Activated naive CD8-positive, alpha-beta T cell treated with anti-CD3 and anti-CD28 coated beads for 36 hours (primary cell): ENCODE results near the gene CCDC12. TPM values are rescaled to one million over a fixed set of nuclear protein-coding genes. Genes with fewer than 3 reads are reported as not detected.
A peak's percentile ranks its signal among the peaks of the same experiment; 100 is the strongest.

ENCODE experiments used
- DNase-seq: peaks from one replicate; pipeline ENCODE4 v3.0.0; 2021
- H3K27ac Mint-ChIP-seq: one replicate; pipeline ENCODE4 v1.8.0; 2022; ENCODE audit warnings: mild to moderate bottlenecking, moderate library complexity, mixed read lengths
- H3K27me3 Mint-ChIP-seq: one replicate; pipeline ENCODE4 v1.8.0; 2022; ENCODE audit warnings: mild to moderate bottlenecking, mixed read lengths
- H3K36me3 Mint-ChIP-seq: one replicate; pipeline ENCODE4 v1.8.0; 2021; ENCODE audit warnings: mild to moderate bottlenecking, mixed read lengths
- H3K4me1 Mint-ChIP-seq: one replicate; pipeline ENCODE4 v1.8.0; 2021; ENCODE audit warnings: mixed read lengths
- H3K4me3 Mint-ChIP-seq: one replicate; pipeline ENCODE4 v1.8.0; 2022; ENCODE audit warnings: mild to moderate bottlenecking, moderate library complexity, mixed read lengths
- H3K9me3 Mint-ChIP-seq: one replicate; pipeline ENCODE4 v1.8.0; 2022; ENCODE audit warnings: mixed read lengths
- total RNA-seq, 2 experiments: library from RNA; stranded (reverse); gene quantifications; one replicate each; pipeline ENCODE4 v1.2.3, GENCODE V29; 2021

Gene CCDC12
- total RNA-seq, 2 experiments from 2014 or later, result 48.8 to 55.4 TPM

GRCh38 chr3:46926447-46926846, 50.1 kb downstream of the CCDC12 start:
- Mint-ChIP-seq H3K4me1 (peaks cover 39% of the 10 kb centered on the region), H3K4me3 (no peak overlapping the region)

GRCh38 chr3:46926039-46926438, 50.5 kb downstream of the CCDC12 start:
- Mint-ChIP-seq H3K36me3 (peaks cover 48% of the 10 kb centered on the region), H3K9me3 (peaks cover 9% of the 10 kb centered on the region), H3K27me3 (no peaks in the 10 kb centered on the region), H3K27ac (no peak overlapping the region), H3K4me1 (peaks cover 36% of the 10 kb centered on the region), H3K4me3 (no peak overlapping the region)
- DNase-seq, result no peak

More at GRCh38 chr3:46926447-46926846, 50.1 kb downstream of the CCDC12 start:
- no peaks in the 10 kb centered on the region for H3K27me3 Mint-ChIP-seq
- DNase-seq, result no peak
- H3K27ac Mint-ChIP-seq, result no peak overlapping the region
- H3K9me3 Mint-ChIP-seq, result peaks cover 9% of the 10 kb centered on the region
- H3K36me3 Mint-ChIP-seq, result peaks cover 48% of the 10 kb centered on the region

DNA sequence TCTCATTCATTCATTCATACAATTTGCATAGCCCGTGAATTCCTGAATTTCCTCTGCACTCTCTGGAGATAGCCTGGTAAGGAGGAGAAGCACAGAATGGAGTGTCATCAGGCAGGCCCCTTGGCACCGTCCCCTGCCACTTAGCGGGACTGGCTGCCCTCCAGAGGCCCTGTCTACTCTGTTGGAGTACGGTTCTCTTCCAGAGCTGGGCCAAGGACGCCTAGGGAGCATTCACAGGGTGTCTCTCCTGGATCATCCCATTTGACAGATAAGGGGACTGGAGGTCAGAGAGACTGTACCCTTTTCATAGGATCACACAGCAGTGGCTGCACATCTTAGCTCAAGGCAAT, 51.0 kb downstream of the CCDC12 start:
- Mint-ChIP-seq H3K9me3 (peaks cover 9% of the 10 kb centered on the region), H3K27me3 (no peaks in the 10 kb centered on the region), H3K36me3 (peaks cover 47% of the 10 kb centered on the region), H3K27ac (no peak overlapping the region), H3K4me1 (peaks cover 32% of the 10 kb centered on the region), H3K4me3 (no peak overlapping the region)
- no peak for DNase-seq

- peaks cover 30% of the 10 kb centered on the region for H3K4me1 Mint-ChIP-seq
- peaks cover 46% of the 10 kb centered on the region for H3K36me3 Mint-ChIP-seq
- DNase-seq, result no peak
- H3K27me3 Mint-ChIP-seq, result no peaks in the 10 kb centered on the region
- H3K27ac Mint-ChIP-seq, result peak overlapping the region; percentile 48
- no peak overlapping the region for H3K4me3 Mint-ChIP-seq
- H3K9me3 Mint-ChIP-seq, result peaks cover 11% of the 10 kb centered on the region
Measured at GRCh38 chr3:46924921-46925584, 51.5 kb downstream of the CCDC12 start.

DNA sequence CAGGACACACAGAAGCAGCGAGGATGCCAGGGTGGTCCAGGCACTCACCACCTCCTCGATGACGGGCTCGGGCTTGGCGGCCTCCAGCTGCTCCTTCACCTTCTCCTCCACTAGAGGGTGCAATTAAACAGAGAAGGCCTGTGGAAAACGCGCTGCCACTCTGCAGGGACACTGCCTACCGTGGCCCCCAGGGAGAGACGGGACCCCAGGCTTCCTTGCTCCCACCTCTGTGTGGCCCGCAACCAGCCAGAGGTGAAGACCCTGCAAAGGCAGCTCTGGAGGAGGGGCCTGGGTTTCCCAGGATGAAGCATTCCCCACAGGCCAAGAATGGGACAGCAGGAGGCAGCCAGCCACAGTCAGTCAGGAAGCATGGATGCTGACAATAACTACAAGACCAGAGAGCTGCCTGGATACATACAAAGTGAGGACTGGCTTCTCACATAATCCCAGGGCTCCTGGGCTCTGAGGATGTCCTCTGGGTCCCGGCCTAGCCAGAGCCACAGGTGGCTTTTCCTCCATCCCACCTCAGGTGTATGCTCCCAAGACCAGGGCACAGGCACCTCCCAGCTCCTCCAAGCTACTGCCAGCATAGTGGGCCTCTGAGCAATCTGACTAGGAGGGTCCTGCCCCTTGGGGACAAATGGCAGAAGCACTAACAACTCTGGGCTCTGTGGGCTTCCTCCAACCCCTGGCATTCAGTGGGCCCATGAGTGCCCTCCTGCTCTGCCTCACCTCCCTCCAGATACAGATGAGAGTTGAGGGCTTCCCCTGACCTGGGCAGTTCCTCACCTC, 52.8 kb downstream of the CCDC12 start:
- Mint-ChIP-seq H3K27me3 (no peaks in the 10 kb centered on the region), H3K4me1 (peaks cover 22% of the 10 kb centered on the region), H3K4me3 (no peak overlapping the region), H3K27ac (peak overlapping the region; percentile 51), H3K36me3 (peaks cover 45% of the 10 kb centered on the region), H3K9me3 (peaks cover 9% of the 10 kb centered on the region)
- peak; percentile 34 for DNase-seq

DNA sequence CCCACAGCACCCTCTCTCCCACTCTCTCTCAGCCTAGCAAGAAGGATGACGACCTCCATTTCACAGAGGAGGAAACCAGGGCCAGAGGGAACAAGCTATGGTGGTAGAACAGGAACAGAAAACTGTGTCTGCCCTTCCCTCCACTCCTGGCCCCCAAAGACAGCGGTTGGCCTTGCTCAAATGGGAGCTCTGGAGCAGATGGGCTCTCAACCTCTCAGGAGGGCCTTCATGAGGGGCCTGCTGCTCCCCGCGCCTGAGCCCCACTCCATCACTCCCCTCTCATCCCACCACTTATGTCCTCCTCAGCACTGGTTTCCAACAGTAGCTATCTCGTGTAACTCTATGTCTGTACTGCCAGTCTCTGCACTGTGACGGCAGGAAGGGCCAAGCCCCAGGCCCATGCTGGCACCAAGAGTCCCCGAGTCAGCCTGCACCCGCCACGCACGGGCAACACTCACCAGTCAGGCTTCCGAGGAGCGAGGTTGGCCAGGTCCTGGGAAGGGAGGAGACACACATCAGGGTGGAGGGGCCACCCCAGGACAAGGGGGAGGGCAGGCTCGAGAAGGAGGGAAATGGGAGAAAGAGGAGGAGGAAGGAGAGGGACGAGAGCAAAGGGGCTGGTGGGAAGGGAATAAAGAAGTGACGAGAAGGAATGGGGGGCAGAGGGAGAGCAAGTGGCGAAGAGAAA, 53.5 kb downstream of the CCDC12 start:
- H3K27me3 Mint-ChIP-seq, result no peaks in the 10 kb centered on the region
- no peak overlapping the region for H3K4me3 Mint-ChIP-seq
- peaks cover 9% of the 10 kb centered on the region for H3K9me3 Mint-ChIP-seq
- peak overlapping the region; percentile 51 for H3K27ac Mint-ChIP-seq
- DNase-seq, result no peak
- H3K4me1 Mint-ChIP-seq, result peaks cover 16% of the 10 kb centered on the region
- H3K36me3 Mint-ChIP-seq, result peaks cover 46% of the 10 kb centered on the region

DNA sequence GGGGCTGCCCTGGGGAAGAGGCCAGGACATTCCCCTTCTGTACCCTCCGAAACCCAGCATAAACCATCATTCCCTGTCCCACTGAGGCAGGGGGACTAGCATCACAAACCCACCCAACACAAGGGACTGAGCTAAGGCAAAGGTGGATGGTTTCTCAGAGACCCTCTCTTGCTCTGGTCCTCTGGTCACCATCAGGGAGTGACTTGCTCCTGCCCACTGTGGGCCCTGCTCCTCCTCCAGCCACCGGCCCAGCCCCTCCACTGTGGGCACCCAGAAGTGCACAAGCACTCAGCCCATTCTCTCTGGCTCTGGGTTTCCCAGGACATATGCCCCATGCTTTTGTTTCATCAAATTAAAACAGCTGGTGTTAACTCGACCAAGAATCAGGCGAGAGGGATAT, 54.1 kb downstream of the CCDC12 start:
- H3K36me3 Mint-ChIP-seq, result peaks cover 49% of the 10 kb centered on the region
- H3K4me3 Mint-ChIP-seq, result no peak overlapping the region
- DNase-seq, result no peak
- H3K27ac Mint-ChIP-seq, result no peak overlapping the region
- H3K27me3 Mint-ChIP-seq, result no peaks in the 10 kb centered on the region
- peaks cover 12% of the 10 kb centered on the region for H3K9me3 Mint-ChIP-seq
- H3K4me1 Mint-ChIP-seq, result peaks cover 12% of the 10 kb centered on the region

- Mint-ChIP-seq H3K4me3 (no peak overlapping the region), H3K36me3 (peaks cover 49% of the 10 kb centered on the region), H3K4me1 (peaks cover 10% of the 10 kb centered on the region), H3K27me3 (no peaks in the 10 kb centered on the region), H3K27ac (no peak overlapping the region), H3K9me3 (peaks cover 12% of the 10 kb centered on the region)
- no peak for DNase-seq
Measured at GRCh38 chr3:46921871-46922271, 54.7 kb downstream of the CCDC12 start.

DNA sequence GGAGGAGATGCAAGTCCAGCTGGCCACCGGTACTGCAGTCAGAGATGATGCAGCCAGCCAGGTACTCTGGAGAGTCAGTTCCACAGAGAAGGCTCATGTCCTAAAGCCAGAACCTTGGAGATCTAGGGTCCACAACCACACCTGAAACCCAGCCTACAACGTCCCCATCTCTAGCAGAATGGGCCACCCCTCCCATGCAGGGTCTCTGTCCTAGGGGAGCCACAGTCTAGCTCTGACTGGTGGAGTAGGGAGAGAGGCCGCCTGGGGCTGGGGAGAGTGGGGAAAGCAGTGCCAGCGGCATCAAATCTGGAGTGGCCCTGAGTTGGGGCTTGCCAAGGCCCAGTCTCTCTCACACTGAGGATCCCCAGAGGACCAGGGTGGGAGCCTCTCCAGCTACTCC, 55.5 kb downstream of the CCDC12 start:
- peaks cover 9% of the 10 kb centered on the region for H3K4me1 Mint-ChIP-seq

GRCh38 chr3:46918634-46919033, 57.9 kb downstream of the CCDC12 start:
- peaks cover 19% of the 10 kb centered on the region for H3K4me1 Mint-ChIP-seq
- peak overlapping the region; percentile 1 for H3K27ac Mint-ChIP-seq
- DNase-seq, result no peak
- H3K4me3 Mint-ChIP-seq, result no peak overlapping the region
- peaks cover 59% of the 10 kb centered on the region for H3K36me3 Mint-ChIP-seq
- no peaks in the 10 kb centered on the region for H3K27me3 Mint-ChIP-seq
- H3K9me3 Mint-ChIP-seq, result peaks cover 12% of the 10 kb centered on the region

More for the DNA sequence above, 55.5 kb downstream of the CCDC12 start:
- Mint-ChIP-seq H3K9me3 (peaks cover 12% of the 10 kb centered on the region), H3K36me3 (peaks cover 52% of the 10 kb centered on the region), H3K27me3 (no peaks in the 10 kb centered on the region), H3K4me3 (no peak overlapping the region), H3K27ac (no peak overlapping the region)
- DNase-seq, result no peak

GRCh38 chr3:46918202-46918601, 58.3 kb downstream of the CCDC12 start:
- Mint-ChIP-seq H3K27me3 (no peaks in the 10 kb centered on the region), H3K4me3 (no peak overlapping the region), H3K9me3 (peaks cover 12% of the 10 kb centered on the region), H3K36me3 (peaks cover 55% of the 10 kb centered on the region), H3K4me1 (peaks cover 22% of the 10 kb centered on the region), H3K27ac (peak overlapping the region; percentile 1)
- no peak for DNase-seq

DNA sequence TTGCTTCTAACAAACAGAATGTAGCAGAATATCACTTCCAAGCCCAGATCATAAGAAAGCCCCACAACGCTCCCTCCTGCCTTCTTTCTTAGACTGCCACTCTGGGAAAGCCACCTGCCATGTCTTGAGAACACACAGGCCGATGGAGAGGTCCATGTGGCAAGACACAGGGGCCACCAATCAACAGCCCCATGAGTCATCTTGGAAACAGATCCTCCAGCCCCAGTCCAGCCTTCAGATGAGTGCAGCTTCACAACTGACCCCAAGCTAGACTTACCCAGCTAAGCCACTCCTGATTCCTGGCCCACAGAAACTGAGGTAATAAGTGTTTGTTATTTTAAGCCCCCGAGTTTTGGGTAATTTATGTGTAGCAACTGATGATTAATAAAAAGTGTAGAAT, 59.3 kb downstream of the CCDC12 start:
- Mint-ChIP-seq H3K9me3 (peaks cover 12% of the 10 kb centered on the region), H3K27me3 (no peaks in the 10 kb centered on the region), H3K27ac (peak overlapping the region; percentile 49), H3K4me3 (no peak overlapping the region), H3K4me1 (peaks cover 22% of the 10 kb centered on the region), H3K36me3 (peaks cover 49% of the 10 kb centered on the region)
- DNase-seq, result no peak

- Mint-ChIP-seq H3K9me3 (peaks cover 12% of the 10 kb centered on the region), H3K27me3 (no peaks in the 10 kb centered on the region), H3K4me3 (no peak overlapping the region), H3K27ac (peak overlapping the region; percentile 49), H3K36me3 (peaks cover 50% of the 10 kb centered on the region), H3K4me1 (peaks cover 22% of the 10 kb centered on the region)
- DNase-seq, result no peak
Measured at GRCh38 chr3:46916799-46917198, 59.7 kb downstream of the CCDC12 start.

DNA sequence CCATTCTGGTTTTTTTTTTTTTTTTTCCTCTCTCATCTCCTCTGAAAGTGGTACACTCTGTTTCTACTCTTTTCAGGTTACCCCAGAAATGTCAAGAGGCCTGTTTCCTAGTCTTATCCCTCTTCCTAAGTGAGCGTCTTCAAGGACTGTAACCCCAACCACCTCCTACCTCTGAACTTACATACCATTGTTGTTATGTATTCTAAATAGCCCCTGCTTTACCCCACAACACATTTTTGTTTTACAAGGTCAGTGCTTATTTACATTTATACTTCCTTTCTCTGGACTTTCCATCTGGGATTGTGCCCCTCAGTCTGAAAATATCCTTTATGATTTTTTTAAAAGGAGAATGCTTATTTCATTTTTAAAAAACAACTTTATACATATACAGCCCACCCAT, 60.3 kb downstream of the CCDC12 start:
- no peak for DNase-seq
- H3K27ac Mint-ChIP-seq, result peak overlapping the region; percentile 3
- H3K36me3 Mint-ChIP-seq, result peaks cover 50% of the 10 kb centered on the region

GRCh38 chr3:46915297-46915822, 61.2 kb downstream of the CCDC12 start:
- Mint-ChIP-seq H3K4me3 (no peak overlapping the region), H3K27ac (peak overlapping the region; percentile 59), H3K4me1 (peaks cover 21% of the 10 kb centered on the region), H3K27me3 (no peaks in the 10 kb centered on the region), H3K9me3 (peaks cover 12% of the 10 kb centered on the region), H3K36me3 (peaks cover 47% of the 10 kb centered on the region)
- DNase-seq, result no peak

More for the DNA sequence above, 60.3 kb downstream of the CCDC12 start:
- Mint-ChIP-seq H3K27me3 (no peaks in the 10 kb centered on the region), H3K4me3 (no peak overlapping the region), H3K4me1 (peaks cover 22% of the 10 kb centered on the region), H3K9me3 (peaks cover 12% of the 10 kb centered on the region)
